Measurements from ENCODE around the gene KCNQ1OT1.

KCNQ1OT1 gene

GRCh38 chr11:2671748-2672147 lies 28.0 kb downstream of the KCNQ1OT1 start:
- no peak overlapping the region for H3K4me3 Mint-ChIP-seq
- H3K4me1 Mint-ChIP-seq (ENCODE audit: low read depth), result no peaks in the 10 kb centered on the region
- no peaks in the 10 kb centered on the region for H3K9me3 Mint-ChIP-seq
- DNase-seq (ENCODE audit: low spot score), result no peak
- no peak overlapping the region for H3K27ac Mint-ChIP-seq
- no peaks in the 10 kb centered on the region for H3K36me3 Mint-ChIP-seq (ENCODE audit: low read depth)
- H3K27me3 Mint-ChIP-seq (ENCODE audit: low read depth), result no peaks in the 10 kb centered on the region

- DNase-seq (ENCODE audit: low spot score), result no peak
- Mint-ChIP-seq H3K27me3 (ENCODE audit: low read depth) (no peaks in the 10 kb centered on the region), H3K27ac (no peak overlapping the region), H3K4me1 (ENCODE audit: low read depth) (no peaks in the 10 kb centered on the region), H3K36me3 (ENCODE audit: low read depth) (no peaks in the 10 kb centered on the region), H3K9me3 (no peaks in the 10 kb centered on the region), H3K4me3 (no peak overlapping the region)
Measured at GRCh38 chr11:2670541-2671100, 29.2 kb downstream of the KCNQ1OT1 start.

GRCh38 chr11:2669634-2670469 lies 29.9 kb downstream of the KCNQ1OT1 start:
- no peaks in the 10 kb centered on the region for H3K4me1 Mint-ChIP-seq (ENCODE audit: low read depth)
- no peak for DNase-seq (ENCODE audit: low spot score)
- H3K9me3 Mint-ChIP-seq, result no peaks in the 10 kb centered on the region
- no peak overlapping the region for H3K27ac Mint-ChIP-seq
- no peak overlapping the region for H3K4me3 Mint-ChIP-seq
- no peaks in the 10 kb centered on the region for H3K36me3 Mint-ChIP-seq (ENCODE audit: low read depth)
- H3K27me3 Mint-ChIP-seq (ENCODE audit: low read depth), result no peaks in the 10 kb centered on the region

GRCh38 chr11:2668876-2669275 lies 30.9 kb downstream of the KCNQ1OT1 start:
- Mint-ChIP-seq H3K27ac (no peak overlapping the region), H3K4me1 (ENCODE audit: low read depth) (no peaks in the 10 kb centered on the region), H3K36me3 (ENCODE audit: low read depth) (no peaks in the 10 kb centered on the region), H3K27me3 (ENCODE audit: low read depth) (no peaks in the 10 kb centered on the region), H3K9me3 (no peaks in the 10 kb centered on the region), H3K4me3 (no peak overlapping the region)
- no peak for DNase-seq (ENCODE audit: low spot score)

- no peaks in the 10 kb centered on the region for H3K9me3 Mint-ChIP-seq
- no peaks in the 10 kb centered on the region for H3K4me1 Mint-ChIP-seq (ENCODE audit: low read depth)
- H3K27ac Mint-ChIP-seq, result no peak overlapping the region
- H3K27me3 Mint-ChIP-seq (ENCODE audit: low read depth), result no peaks in the 10 kb centered on the region
- H3K36me3 Mint-ChIP-seq (ENCODE audit: low read depth), result no peaks in the 10 kb centered on the region
- no peak overlapping the region for H3K4me3 Mint-ChIP-seq
- DNase-seq (ENCODE audit: low spot score), result no peak
Measured at GRCh38 chr11:2667940-2668339, 31.9 kb downstream of the KCNQ1OT1 start.

- no peak overlapping the region for H3K4me3 Mint-ChIP-seq
Measured at GRCh38 chr11:2666828-2667570, 32.8 kb downstream of the KCNQ1OT1 start.

GRCh38 chr11:2666401-2666741 lies 33.4 kb downstream of the KCNQ1OT1 start:
- Mint-ChIP-seq H3K9me3 (no peaks in the 10 kb centered on the region), H3K27ac (no peak overlapping the region), H3K4me1 (ENCODE audit: low read depth) (no peaks in the 10 kb centered on the region), H3K27me3 (ENCODE audit: low read depth) (no peaks in the 10 kb centered on the region), H3K4me3 (no peak overlapping the region), H3K36me3 (ENCODE audit: low read depth) (peaks cover 2% of the 10 kb centered on the region)
- DNase-seq (ENCODE audit: low spot score), result no peak

More at GRCh38 chr11:2666828-2667570, 32.8 kb downstream of the KCNQ1OT1 start:
- Mint-ChIP-seq H3K27ac (no peak overlapping the region), H3K27me3 (ENCODE audit: low read depth) (no peaks in the 10 kb centered on the region), H3K9me3 (no peaks in the 10 kb centered on the region), H3K4me1 (ENCODE audit: low read depth) (no peaks in the 10 kb centered on the region), H3K36me3 (ENCODE audit: low read depth) (peaks cover 2% of the 10 kb centered on the region)
- DNase-seq (ENCODE audit: low spot score), result no peak

GRCh38 chr11:2665526-2666400 lies 34.0 kb downstream of the KCNQ1OT1 start:
- Mint-ChIP-seq H3K27ac (no peak overlapping the region), H3K9me3 (peaks cover 5% of the 10 kb centered on the region), H3K4me1 (ENCODE audit: low read depth) (no peaks in the 10 kb centered on the region), H3K36me3 (ENCODE audit: low read depth) (peaks cover 6% of the 10 kb centered on the region), H3K4me3 (no peak overlapping the region), H3K27me3 (ENCODE audit: low read depth) (no peaks in the 10 kb centered on the region)
- DNase-seq (ENCODE audit: low spot score), result no peak

- peaks cover 11% of the 10 kb centered on the region for H3K9me3 Mint-ChIP-seq
- H3K36me3 Mint-ChIP-seq (ENCODE audit: low read depth), result peaks cover 7% of the 10 kb centered on the region
- H3K27ac Mint-ChIP-seq, result no peak overlapping the region
- DNase-seq (ENCODE audit: low spot score), result no peak
- H3K4me1 Mint-ChIP-seq (ENCODE audit: low read depth), result no peaks in the 10 kb centered on the region
- no peaks in the 10 kb centered on the region for H3K27me3 Mint-ChIP-seq (ENCODE audit: low read depth)
- H3K4me3 Mint-ChIP-seq, result no peak overlapping the region
Measured at GRCh38 chr11:2664791-2665525, 34.8 kb downstream of the KCNQ1OT1 start.

GRCh38 chr11:2664376-2664775 lies 35.4 kb downstream of the KCNQ1OT1 start:
- Mint-ChIP-seq H3K4me3 (no peak overlapping the region), H3K27me3 (ENCODE audit: low read depth) (no peaks in the 10 kb centered on the region), H3K9me3 (peaks cover 13% of the 10 kb centered on the region), H3K36me3 (ENCODE audit: low read depth) (peaks cover 7% of the 10 kb centered on the region), H3K4me1 (ENCODE audit: low read depth) (no peaks in the 10 kb centered on the region), H3K27ac (no peak overlapping the region)
- DNase-seq (ENCODE audit: low spot score), result no peak

GRCh38 chr11:2663915-2664314 lies 35.9 kb downstream of the KCNQ1OT1 start:
- Mint-ChIP-seq H3K27me3 (ENCODE audit: low read depth) (no peaks in the 10 kb centered on the region), H3K36me3 (ENCODE audit: low read depth) (peaks cover 7% of the 10 kb centered on the region), H3K9me3 (peaks cover 17% of the 10 kb centered on the region), H3K27ac (no peak overlapping the region), H3K4me3 (no peak overlapping the region), H3K4me1 (ENCODE audit: low read depth) (no peaks in the 10 kb centered on the region)
- no peak for DNase-seq (ENCODE audit: low spot score)

GRCh38 chr11:2663506-2663905 lies 36.3 kb downstream of the KCNQ1OT1 start:
- Mint-ChIP-seq H3K9me3 (peaks cover 21% of the 10 kb centered on the region), H3K27ac (no peak overlapping the region), H3K4me3 (no peak overlapping the region), H3K36me3 (ENCODE audit: low read depth) (peaks cover 7% of the 10 kb centered on the region), H3K4me1 (ENCODE audit: low read depth) (no peaks in the 10 kb centered on the region), H3K27me3 (ENCODE audit: low read depth) (no peaks in the 10 kb centered on the region)
- no peak for DNase-seq (ENCODE audit: low spot score)

All from T-helper 2 cell treated with Interferon-gamma antibody and Interleukin-4, amounts not matched to agents 5 μg/mL and 100 μg/mL, for 36 hours (primary cell).